Mammary epithelial cell (primary cell): ENCODE measurements around the gene ROBO1.
"Not testable (repeated sequence)": the region's sequence is repeated elsewhere in the genome, so short reads cannot be mapped to it uniquely, and the experiment has no call there.

Experiments used
- EZH2 ChIP-seq: IDR thresholded peaks from 2 replicates; pipeline ENCODE4 v1.6.1; 2012; ENCODE audit warnings: low read length, inconsistent platforms, borderline replicate concordance
- TF ChIP-seq, protein P1 (sequence below), 2 donors: IDR thresholded peaks in 1 of 2; conservative IDR thresholded peaks in 1 of 2; 2 replicates each; pipeline ENCODE4 v1.5.1; 2011 to 2012; ENCODE audit warnings: inconsistent platforms in 2 of 2, low read length in 2 of 2, mild to moderate bottlenecking in 2 of 2, control low read depth in 1 of 2, low read depth in 1 of 2; ENCODE audit not compliant: insufficient read depth in 1 of 2; ENCODE audit errors: extremely low read depth in 1 of 2

DNA sequence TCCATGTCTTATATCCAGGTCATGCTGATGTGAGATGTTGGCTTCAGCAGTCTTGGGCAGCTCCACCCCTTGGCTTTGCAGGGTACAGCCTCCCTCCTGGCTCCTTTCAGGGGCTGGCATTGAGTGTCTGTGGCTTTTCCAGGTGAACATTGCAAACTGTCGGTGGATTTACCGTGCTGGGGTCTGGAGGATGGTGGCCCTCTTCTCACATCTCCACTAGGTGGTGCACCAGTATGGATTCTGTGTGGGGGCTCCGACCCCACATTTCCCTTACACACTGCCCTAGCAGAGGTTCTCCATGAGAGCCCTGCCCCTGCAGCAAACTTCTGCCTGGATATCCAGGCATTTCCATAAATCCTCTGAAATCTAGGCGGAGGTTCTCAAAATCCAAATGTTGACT, 22.4 kb upstream of the ROBO1 start:
- TF ChIP-seq, protein P1, sequence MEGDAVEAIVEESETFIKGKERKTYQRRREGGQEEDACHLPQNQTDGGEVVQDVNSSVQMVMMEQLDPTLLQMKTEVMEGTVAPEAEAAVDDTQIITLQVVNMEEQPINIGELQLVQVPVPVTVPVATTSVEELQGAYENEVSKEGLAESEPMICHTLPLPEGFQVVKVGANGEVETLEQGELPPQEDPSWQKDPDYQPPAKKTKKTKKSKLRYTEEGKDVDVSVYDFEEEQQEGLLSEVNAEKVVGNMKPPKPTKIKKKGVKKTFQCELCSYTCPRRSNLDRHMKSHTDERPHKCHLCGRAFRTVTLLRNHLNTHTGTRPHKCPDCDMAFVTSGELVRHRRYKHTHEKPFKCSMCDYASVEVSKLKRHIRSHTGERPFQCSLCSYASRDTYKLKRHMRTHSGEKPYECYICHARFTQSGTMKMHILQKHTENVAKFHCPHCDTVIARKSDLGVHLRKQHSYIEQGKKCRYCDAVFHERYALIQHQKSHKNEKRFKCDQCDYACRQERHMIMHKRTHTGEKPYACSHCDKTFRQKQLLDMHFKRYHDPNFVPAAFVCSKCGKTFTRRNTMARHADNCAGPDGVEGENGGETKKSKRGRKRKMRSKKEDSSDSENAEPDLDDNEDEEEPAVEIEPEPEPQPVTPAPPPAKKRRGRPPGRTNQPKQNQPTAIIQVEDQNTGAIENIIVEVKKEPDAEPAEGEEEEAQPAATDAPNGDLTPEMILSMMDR (conservative IDR thresholded peaks at IDR 0.05 in 1 of 2, IDR thresholded peaks at IDR 0.05 in 1 of 2; ENCODE audit: extremely low read depth in 1 of 2, insufficient read depth in 1 of 2, low read depth in 1 of 2, low read length in 2 of 2), result not testable (repeated sequence)
- TF ChIP-seq EZH2, result not testable (repeated sequence)
